ENCODE results near the gene PDE1A.

DNA sequence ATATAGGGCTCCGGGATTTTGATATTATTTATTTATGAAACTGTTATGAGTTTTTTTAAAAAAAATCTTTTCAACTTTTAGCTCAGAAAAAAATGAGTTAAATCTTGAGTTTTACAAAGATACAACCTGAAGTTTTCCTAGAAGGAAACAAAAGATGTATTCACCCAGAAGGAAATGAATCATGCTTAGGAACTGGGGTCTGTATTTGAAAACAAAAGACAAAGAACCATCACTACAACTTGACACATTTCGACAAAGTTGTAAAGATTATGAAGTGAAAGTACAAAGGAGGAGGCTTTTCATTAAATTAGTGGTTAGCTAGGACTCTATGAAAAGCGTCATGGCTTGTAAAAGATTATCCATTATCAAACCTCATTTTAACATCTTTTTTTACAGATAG lies 143.3 kb downstream of the PDE1A start:
- TF ChIP-seq YY1 (IDR thresholded peaks at IDR 0.05; ENCODE audit: insufficient read depth, insufficient read length), result no peak
- no peak for TF ChIP-seq SUZ12 (IDR thresholded peaks at IDR 0.05; ENCODE audit: extremely low read depth, insufficient read depth, insufficient read length)
- no peak for TF ChIP-seq ZNF274 (IDR thresholded peaks at IDR 0.05; ENCODE audit: low read depth, low read length)
